ENCODE results near the gene TIPARP. TPM values are rescaled to one million over a fixed set of nuclear protein-coding genes. Genes with fewer than 3 reads are reported as not detected.

TIPARP gene
- polyA plus RNA-seq, 1 of the 3 experiments (the other 2 are of a cell fraction), result 6.2 TPM

DNA sequence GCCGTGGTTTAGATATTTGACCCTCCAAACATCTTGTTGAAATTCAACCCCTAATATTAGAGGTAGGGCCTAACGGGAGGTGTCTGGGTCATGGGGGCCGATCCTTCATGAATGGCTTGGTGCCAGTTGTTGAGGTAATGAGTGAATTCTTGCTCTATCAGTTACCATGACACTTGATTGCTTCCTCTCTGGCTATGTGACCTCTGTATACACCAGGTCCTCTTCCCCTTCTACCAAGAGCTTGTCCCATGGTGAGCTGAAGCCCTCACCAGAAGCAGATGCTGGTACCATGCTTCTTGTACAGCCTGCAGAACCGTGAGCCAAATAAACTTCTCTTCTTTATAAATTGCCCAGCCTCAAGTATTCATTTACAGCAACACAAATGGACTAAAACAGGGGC is 41.8 kb upstream of the TIPARP start:
- 82% methylated on average over 4 of the region's 4 CpGs for WGBS (ENCODE audit: low lambda C conversion rate)
- Histone ChIP-seq H3F3A (replicated peaks; ENCODE audit: insufficient read depth) (no peaks in the 10 kb centered on the region), H2AFZ (ENCODE audit: low read depth) (no peak overlapping the region), H3K4me2 (no peak overlapping the region), H3K4me1 (ENCODE audit: control insufficient read depth in 1 of 2, insufficient read depth in 2 of 2, low read depth in 1 of 2, low read length in 1 of 2) (peaks cover 0 to 18% of the 10 kb centered on the region in 2 experiments; a peak in 1 of 4 replicates), H3K4me3 (ENCODE audit: low read depth in 2 of 2, low read length in 1 of 2) (no peak overlapping the region), H3K27ac (ENCODE audit: low read depth in 2 of 2, low read length in 1 of 2) (no peak overlapping the region), H3K9me2 (no peaks in the 10 kb centered on the region), H3K79me2 (ENCODE audit: insufficient read depth) (no peaks in the 10 kb centered on the region), H4K20me1 (ENCODE audit: insufficient read depth) (no peaks in the 10 kb centered on the region), H3K36me3 (replicated peaks in 1 of 2; ENCODE audit: control insufficient read depth in 1 of 2, insufficient read depth in 2 of 2, low read length in 1 of 2) (no peaks in the 10 kb centered on the region), H3K9me3 (no peaks in the 10 kb centered on the region), H3K27me3 (ENCODE audit: insufficient read depth) (no peaks in the 10 kb centered on the region), H3K9ac (no peak overlapping the region)
- CTCF ChIA-PET, result no interaction called here
- TF ChIP-seq EP300 (IDR thresholded peaks at IDR 0.05; ENCODE audit: borderline replicate concordance in 1 of 2, low read depth in 1 of 2, low read length in 1 of 2), result no peak
- TF ChIP-seq CHD2 (IDR thresholded peaks at IDR 0.05; ENCODE audit: low read length, partially characterized antibody), result no peak
- TF ChIP-seq NFIC (IDR thresholded peaks at IDR 0.05; ENCODE audit: borderline replicate concordance), result no peak
- TF ChIP-seq, protein P1, sequence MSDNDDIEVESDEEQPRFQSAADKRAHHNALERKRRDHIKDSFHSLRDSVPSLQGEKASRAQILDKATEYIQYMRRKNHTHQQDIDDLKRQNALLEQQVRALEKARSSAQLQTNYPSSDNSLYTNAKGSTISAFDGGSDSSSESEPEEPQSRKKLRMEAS (IDR thresholded peaks at IDR 0.05; ENCODE audit: low read depth), result no peak
- TF ChIP-seq GABPA (IDR thresholded peaks at IDR 0.05; ENCODE audit: low read depth), result no peak
- no peak for TF ChIP-seq RCOR1 (IDR thresholded peaks at IDR 0.05; ENCODE audit: low read length)
- TF ChIP-seq FOXJ3 (CRISPR knock-in tag; IDR thresholded peaks at IDR 0.05), result no peak
- TF ChIP-seq SMC3 (IDR thresholded peaks at IDR 0.05; ENCODE audit: low read depth, low read length), result no peak
- no peak for TF ChIP-seq TCF12 (IDR thresholded peaks at IDR 0.05)
- TF ChIP-seq TEAD4 (IDR thresholded peaks at IDR 0.05; ENCODE audit: borderline replicate concordance, insufficient read depth), result no peak
- no peak for TF ChIP-seq PBX3 (IDR thresholded peaks at IDR 0.05)
- no peak for TF ChIP-seq POLR2AphosphoS5 (IDR thresholded peaks at IDR 0.05; ENCODE audit: low read depth, low read length)
- TF ChIP-seq RFX5 (IDR thresholded peaks at IDR 0.05; ENCODE audit: low read length), result no peak
- no peak for TF ChIP-seq YY1 (IDR thresholded peaks at IDR 0.05; ENCODE audit: low read depth)
- TF ChIP-seq JUND (IDR thresholded peaks at IDR 0.05), result no peak
- POLR2A ChIA-PET, result no interaction called here
- DNase-seq, result no peak

GRCh38 chr3:156633335-156633734 is 41.1 kb upstream of the TIPARP start:
- Histone ChIP-seq H3K9me2 (no peaks in the 10 kb centered on the region), H3F3A (replicated peaks; ENCODE audit: insufficient read depth) (no peaks in the 10 kb centered on the region), H3K4me2 (no peak overlapping the region), H3K9me3 (no peaks in the 10 kb centered on the region), H3K9ac (no peak overlapping the region), H3K36me3 (replicated peaks in 1 of 2; ENCODE audit: control insufficient read depth in 1 of 2, insufficient read depth in 2 of 2, low read length in 1 of 2) (no peaks in the 10 kb centered on the region), H3K4me3 (ENCODE audit: low read depth in 2 of 2, low read length in 1 of 2) (no peak overlapping the region), H3K79me2 (ENCODE audit: insufficient read depth) (no peaks in the 10 kb centered on the region), H3K27ac (ENCODE audit: low read depth in 2 of 2, low read length in 1 of 2) (no peak overlapping the region), H4K20me1 (ENCODE audit: insufficient read depth) (no peaks in the 10 kb centered on the region), H3K4me1 (ENCODE audit: control insufficient read depth in 1 of 2, insufficient read depth in 2 of 2, low read depth in 1 of 2, low read length in 1 of 2) (peaks cover 0 to 13% of the 10 kb centered on the region in 2 experiments; a peak in 1 of 4 replicates), H3K27me3 (ENCODE audit: insufficient read depth) (no peaks in the 10 kb centered on the region), H2AFZ (ENCODE audit: low read depth) (no peak overlapping the region)
- no peak for DNase-seq
- CTCF ChIA-PET, result no interaction called here
- TF ChIP-seq RXRA (IDR thresholded peaks at IDR 0.05; ENCODE audit: borderline replicate concordance, low read depth) (no peak), RAD21 (IDR thresholded peaks at IDR 0.05; ENCODE audit: low read length) (no peak), GATA2 (CRISPR knock-in tag; IDR thresholded peaks at IDR 0.05) (no peak), ELF1 (IDR thresholded peaks at IDR 0.05) (no peak), GABPA (IDR thresholded peaks at IDR 0.05; ENCODE audit: low read depth) (no peak), POLR2AphosphoS5 (IDR thresholded peaks at IDR 0.05; ENCODE audit: low read depth, low read length) (no peak), SMC3 (IDR thresholded peaks at IDR 0.05; ENCODE audit: low read depth, low read length) (no peak), USF1 (IDR thresholded peaks at IDR 0.05; ENCODE audit: borderline replicate concordance, low read depth) (no peak), NFIC (IDR thresholded peaks at IDR 0.05; ENCODE audit: borderline replicate concordance) (no peak), USF2 (IDR thresholded peaks at IDR 0.05; ENCODE audit: borderline replicate concordance, low read depth, low read length) (no peak), EZH2phosphoT487 (IDR thresholded peaks at IDR 0.05; ENCODE audit: borderline replicate concordance, low read depth) (no peak), REST (IDR thresholded peaks at IDR 0.05; ENCODE audit: low read depth, low read length) (no peak), EP300 (IDR thresholded peaks at IDR 0.05; ENCODE audit: borderline replicate concordance in 1 of 2, low read depth in 1 of 2, low read length in 1 of 2) (no peak), JUND (IDR thresholded peaks at IDR 0.05) (no peak)
- POLR2A ChIA-PET, result no interaction called here
- 89% methylated on average over 4 of the region's 4 CpGs for WGBS (ENCODE audit: low lambda C conversion rate)

Measured in SK-N-SH (cell line).